T-helper 1 cell (primary cell): ENCODE results near the gene ANKRD39.

Source experiments
- DNase-seq, 5 donors: peaks; one replicate each; pipeline ENCODE4 v3.0.0-alpha.2; 2012 to 2020

The ANKRD39 gene

GRCh38 chr2:96887493-96888012, 29.7 kb upstream of the ANKRD39 start:
- DNase-seq: no peak

GRCh38 chr2:96885432-96886347, 27.9 kb upstream of the ANKRD39 start:
- no peak for DNase-seq

GRCh38 chr2:96884299-96885094, 26.7 kb upstream of the ANKRD39 start:
- DNase-seq: no peak

- no peak for DNase-seq
Measured at GRCh38 chr2:96883306-96883705, 25.5 kb upstream of the ANKRD39 start.

GRCh38 chr2:96882906-96883305, 25.1 kb upstream of the ANKRD39 start:
- no peak for DNase-seq

- DNase-seq: no peak
Measured at GRCh38 chr2:96882230-96882629, 24.4 kb upstream of the ANKRD39 start.

GRCh38 chr2:96881349-96882195, 23.8 kb upstream of the ANKRD39 start:
- no peak for DNase-seq

GRCh38 chr2:96880891-96881273, 23.1 kb upstream of the ANKRD39 start:
- DNase-seq: no peak

- DNase-seq: no peak
Measured at GRCh38 chr2:96879545-96880040, 21.8 kb upstream of the ANKRD39 start.

GRCh38 chr2:96878796-96879544, 21.2 kb upstream of the ANKRD39 start:
- no peak for DNase-seq

- no peak for DNase-seq
Measured at GRCh38 chr2:96878171-96878570, 20.4 kb upstream of the ANKRD39 start.

GRCh38 chr2:96877631-96878092, 19.8 kb upstream of the ANKRD39 start:
- no peak for DNase-seq

- no peak for DNase-seq
Measured at GRCh38 chr2:96877042-96877451, 19.2 kb upstream of the ANKRD39 start.

GRCh38 chr2:96876269-96877041, 18.6 kb upstream of the ANKRD39 start:
- DNase-seq: no peak

GRCh38 chr2:96875498-96876268, 17.9 kb upstream of the ANKRD39 start:
- DNase-seq: no peak

GRCh38 chr2:96874198-96874831, 16.5 kb upstream of the ANKRD39 start:
- no peak for DNase-seq

- no peak for DNase-seq
Measured at GRCh38 chr2:96873651-96874096, 15.9 kb upstream of the ANKRD39 start.

- no peak for DNase-seq
Measured at GRCh38 chr2:96872591-96873349, 15.0 kb upstream of the ANKRD39 start.
